ENCODE data around the gene TAOK3. TPM values are rescaled to one million over a fixed set of nuclear protein-coding genes. Genes with fewer than 3 reads are reported as not detected.

TAOK3 gene
- total and polyA plus RNA-seq, 2 of the 8 experiments (the other 6 are each of a cell fraction or from before 2014, with no cell fraction given): 5.2 to 9.3 TPM

DNA sequence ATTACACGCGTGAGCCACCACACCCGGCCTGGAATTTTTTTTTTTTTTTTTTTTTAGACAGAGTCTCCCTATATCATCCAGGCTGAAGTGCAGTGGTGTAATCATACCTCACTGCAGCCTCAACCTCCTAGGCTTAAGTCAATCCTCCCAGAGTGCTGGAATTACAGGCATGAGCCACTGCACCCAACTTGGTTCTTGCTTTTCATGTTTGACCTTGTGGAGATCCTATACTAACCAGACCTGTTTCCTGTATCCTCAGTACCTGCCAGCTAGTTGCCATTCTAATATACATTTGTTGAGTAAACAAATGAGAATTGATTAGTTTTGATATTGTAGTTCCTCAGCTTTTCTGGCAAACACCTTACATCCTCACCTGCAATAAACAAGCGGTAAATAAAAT is 265.7 kb downstream of the TAOK3 start:
- FAIRE-seq: no peak
- H4K91ac ChIP-seq (replicated peaks; ENCODE audit: insufficient read length, low read length): no peak overlapping the region
- H3K56ac ChIP-seq (replicated peaks; ENCODE audit: insufficient read length, low read depth, low read length): no peak overlapping the region
- H2BK20ac ChIP-seq (ENCODE audit: low read length): no peak overlapping the region
- H3K9me3 ChIP-seq (ENCODE audit: insufficient read depth in 2 of 2, low read depth in 1 of 2, low read length in 1 of 2): no peaks in the 10 kb centered on the region
- peaks cover 5% of the 10 kb centered on the region; the same call in 1 of the 2 replicates for H3K23me2 ChIP-seq (ENCODE audit: low read depth, low read length)
- no peak overlapping the region for H3K23ac ChIP-seq (ENCODE audit: insufficient read length)
- H2BK5ac ChIP-seq (ENCODE audit: low read depth, low read length): peak overlapping the region; percentile 52; the same call in 1 of the 2 replicates
- H3K27ac ChIP-seq (ENCODE audit: low read depth, low read length): no peak overlapping the region
- H3K14ac ChIP-seq (ENCODE audit: insufficient read length): no peak overlapping the region
- no peaks in the 10 kb centered on the region for H3K36me3 ChIP-seq (ENCODE audit: control insufficient read depth in 2 of 4, insufficient read depth in 4 of 4, low read length in 3 of 4)
- no peak overlapping the region for H3K9ac ChIP-seq (replicated peaks in 1 of 4; ENCODE audit: extremely low read depth in 1 of 4, low read depth in 3 of 4, low read length in 3 of 4)
- H2BK12ac ChIP-seq (ENCODE audit: low read depth, low read length): 0 out of 2 replicates have a peak overlapping the region, but pooled peaks have one; percentile 35
- no peaks in the 10 kb centered on the region for H4K20me1 ChIP-seq (replicated peaks in 1 of 2; ENCODE audit: control insufficient read depth in 1 of 2, insufficient read depth in 2 of 2, low read length in 2 of 2)
- no peak overlapping the region for H3K18ac ChIP-seq (ENCODE audit: extremely low read depth, low read length)
- CTCF ChIA-PET (ENCODE audit: partially characterized antibody): interaction anchor here (1.0 kb wide), 1 partner anchor 19 kb away, joined by 4 read pairs; no protein-coding TSS in a partner anchor
- H2BK120ac ChIP-seq (replicated peaks; ENCODE audit: low read depth, low read length): no peak overlapping the region
- no peak for DNase-seq (ENCODE audit: low read depth in 1 of 2, low spot score in 2 of 2)
- no peak overlapping the region for H3K4me2 ChIP-seq (ENCODE audit: insufficient read depth in 1 of 2, low read depth in 2 of 2, low read length in 2 of 2)
- TF ChIP-seq GABPA (IDR thresholded peaks at IDR 0.05; ENCODE audit: borderline replicate concordance, insufficient read depth, low read length) (no peak), TBP (IDR thresholded peaks at IDR 0.05; ENCODE audit: low read depth, low read length) (no peak), CTCF (IDR thresholded peaks at IDR 0.05; ENCODE audit: control extremely low read depth in 1 of 3, insufficient read depth in 1 of 3, low read depth in 1 of 3, low read length in 3 of 3) (no peak), JUN (IDR thresholded peaks at IDR 0.05; ENCODE audit: low read depth, low read length) (no peak), JUND (IDR thresholded peaks at IDR 0.05; ENCODE audit: low read length) (no peak)
- no peak overlapping the region for H2AFZ ChIP-seq (ENCODE audit: low read length)
- peaks cover 0 to 6% (median 3%) of the 10 kb centered on the region in 4 experiments; a peak in 3 of 7 replicates for H3K4me1 ChIP-seq (replicated peaks in 1 of 4; ENCODE audit: control insufficient read depth in 3 of 4, insufficient read depth in 4 of 4, low read length in 3 of 4)
- H3K27me3 ChIP-seq (replicated peaks in 1 of 4; ENCODE audit: control insufficient read depth in 3 of 4, extremely low read depth in 1 of 4, insufficient read depth in 3 of 4, low read length in 3 of 4): no peaks in the 10 kb centered on the region
- peaks cover 3% of the 10 kb centered on the region; the same call in 1 of the 2 replicates for H3K79me1 ChIP-seq (ENCODE audit: low read depth, low read length)
- no peak overlapping the region for H2BK15ac ChIP-seq (ENCODE audit: low read length)
- no peak overlapping the region for H4K8ac ChIP-seq (ENCODE audit: extremely low read depth, insufficient read depth, low read length)
- POLR2A ChIA-PET (ENCODE audit: partially characterized antibody): interaction anchor here (1.3 to 2.0 kb wide), 3 partner anchors 9 to 31 kb away, joined by 4 to 5 read pairs (median 5); no protein-coding TSS in a partner anchor
- H3K79me2 ChIP-seq (ENCODE audit: control insufficient read depth in 1 of 2, insufficient read depth in 2 of 2, low read length in 2 of 2): peaks cover 4 to 16% of the 10 kb centered on the region in 2 experiments
- no peak overlapping the region for H3K4ac ChIP-seq (replicated peaks; ENCODE audit: insufficient read length, low read depth, low read length)
- no peak overlapping the region for H4K5ac ChIP-seq (ENCODE audit: insufficient read length, low read depth, low read length)
- no peak overlapping the region for H2AK5ac ChIP-seq (ENCODE audit: low read depth, low read length)
- no peak overlapping the region for H3K4me3 ChIP-seq (ENCODE audit: extremely low read depth in 1 of 4, insufficient read depth in 2 of 4, low read depth in 3 of 4, low read length in 4 of 4)
- 92% methylated on average over 3 of the region's 4 CpGs; no CpG with 5 or more reads in 1 of the 2 experiments for WGBS, 2 experiments (ENCODE audit: extremely low coverage in 1 of 2, insufficient coverage in 1 of 2, insufficient read length in 1 of 2, insufficient replicate concordance in 2 of 2, low coverage in 1 of 2, low lambda C conversion rate in 2 of 2, missing lambda C conversion rate in 1 of 2)
